MM.1S (cell line): Measurements from ENCODE around the gene ZNF521.

Source experiments
- EZH2 ChIP-seq: fragments of 300-600 bp; sonication (generic); optimal IDR thresholded peaks from 2 replicates; pipeline ENCODE3; 2017; ENCODE audit warnings: low read depth, mild to moderate bottlenecking, antibody characterized with exemption, low read length, mixed read lengths
- EZH2phosphoT487 ChIP-seq: fragments of 300-600 bp; sonication (generic); IDR thresholded peaks from 2 replicates; pipeline ENCODE4 v1.6.1; 2018; ENCODE audit warnings: antibody characterized with exemption, low read length
- TF ChIP-seq, protein P1 (sequence below): fragments of 300-600 bp; sonication (generic); IDR thresholded peaks from 2 replicates; pipeline ENCODE4 v1.5.1; 2016; ENCODE audit warnings: antibody characterized with exemption, low read length, mixed read lengths

DNA sequence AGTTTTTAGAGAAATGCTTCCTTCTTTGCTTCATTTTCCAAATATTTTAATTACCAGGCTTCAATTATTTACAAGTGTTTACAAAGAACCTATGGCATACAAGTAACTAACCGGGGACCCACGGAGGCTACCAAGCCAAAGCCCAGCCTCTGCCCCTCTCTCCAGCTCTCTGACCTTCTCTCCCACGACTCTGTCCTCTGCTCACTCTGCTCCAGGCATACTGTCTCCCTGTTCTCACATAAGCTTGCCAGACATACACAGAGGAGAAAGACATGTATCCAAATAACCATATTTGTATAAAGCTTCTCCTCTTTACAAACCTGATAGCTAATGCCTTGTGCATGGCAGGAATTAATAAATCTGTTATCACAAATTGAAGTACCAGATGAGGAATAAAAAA lies 141.3 kb downstream of the ZNF521 start:
- TF ChIP-seq, protein P1, sequence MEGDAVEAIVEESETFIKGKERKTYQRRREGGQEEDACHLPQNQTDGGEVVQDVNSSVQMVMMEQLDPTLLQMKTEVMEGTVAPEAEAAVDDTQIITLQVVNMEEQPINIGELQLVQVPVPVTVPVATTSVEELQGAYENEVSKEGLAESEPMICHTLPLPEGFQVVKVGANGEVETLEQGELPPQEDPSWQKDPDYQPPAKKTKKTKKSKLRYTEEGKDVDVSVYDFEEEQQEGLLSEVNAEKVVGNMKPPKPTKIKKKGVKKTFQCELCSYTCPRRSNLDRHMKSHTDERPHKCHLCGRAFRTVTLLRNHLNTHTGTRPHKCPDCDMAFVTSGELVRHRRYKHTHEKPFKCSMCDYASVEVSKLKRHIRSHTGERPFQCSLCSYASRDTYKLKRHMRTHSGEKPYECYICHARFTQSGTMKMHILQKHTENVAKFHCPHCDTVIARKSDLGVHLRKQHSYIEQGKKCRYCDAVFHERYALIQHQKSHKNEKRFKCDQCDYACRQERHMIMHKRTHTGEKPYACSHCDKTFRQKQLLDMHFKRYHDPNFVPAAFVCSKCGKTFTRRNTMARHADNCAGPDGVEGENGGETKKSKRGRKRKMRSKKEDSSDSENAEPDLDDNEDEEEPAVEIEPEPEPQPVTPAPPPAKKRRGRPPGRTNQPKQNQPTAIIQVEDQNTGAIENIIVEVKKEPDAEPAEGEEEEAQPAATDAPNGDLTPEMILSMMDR = no peak
- TF ChIP-seq EZH2 (no peak), EZH2phosphoT487 (no peak)
